GM06990 (cell line): Measurements from ENCODE around the gene HEPACAM.

Experiments used
- DNase-seq: peaks from one replicate; pipeline ENCODE4 v3.0.0-alpha.2; 2011; ENCODE audit not compliant: insufficient read length; ENCODE audit errors: extremely low read depth
- H3K27me3 ChIP-seq: replicated peaks from 2 replicates; pipeline ENCODE4 v1.6.0; 2011; ENCODE audit warnings: low read length; ENCODE audit not compliant: control insufficient read depth, insufficient read depth
- H3K36me3 ChIP-seq: 2 replicates; pipeline ENCODE4 v1.5.1; 2011; ENCODE audit warnings: low read length; ENCODE audit not compliant: control insufficient read depth, insufficient read depth
- H3K4me3 ChIP-seq: replicated peaks from 2 replicates; pipeline ENCODE4 v1.5.1; 2011; ENCODE audit warnings: low read depth, mild to moderate bottlenecking, control low read depth, low read length
- TF ChIP-seq, protein P1 (sequence below): IDR thresholded peaks from 2 replicates; pipeline ENCODE4 v1.5.1; 2011; ENCODE audit warnings: low read length, control low read depth, mild to moderate bottlenecking, inconsistent platforms; ENCODE audit not compliant: insufficient read depth, poor library complexity, severe bottlenecking

The HEPACAM gene

DNA sequence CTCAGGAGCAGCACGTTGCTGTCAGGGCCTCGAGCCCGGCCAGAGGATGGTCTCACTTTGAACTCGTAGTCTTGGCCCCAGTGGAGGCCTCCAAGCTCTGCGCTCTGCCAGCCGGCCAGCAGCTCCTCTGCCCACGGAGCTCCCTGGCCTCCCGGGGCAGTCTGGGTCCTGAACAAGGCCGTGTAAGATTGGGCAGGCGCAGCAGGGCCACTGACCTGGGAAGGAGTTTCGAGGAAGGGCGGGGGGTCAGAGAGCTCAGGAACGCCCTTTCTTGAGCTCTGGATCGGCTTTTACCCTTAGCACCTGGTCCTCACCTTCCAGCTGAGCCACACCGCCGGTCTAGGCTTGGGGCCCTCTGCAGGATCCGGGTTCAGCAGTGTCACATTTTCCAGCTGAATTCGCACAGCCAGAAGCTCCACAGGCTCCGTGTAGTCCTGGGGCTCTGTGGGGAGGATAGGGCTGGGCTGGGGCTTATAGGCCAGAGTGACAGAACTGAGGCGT, 40.3 kb downstream of the HEPACAM start:
- Histone ChIP-seq H3K4me3 (no peak overlapping the region), H3K27me3 (no peaks in the 10 kb centered on the region; the same call in none of the 2 replicates), H3K36me3 (no peaks in the 10 kb centered on the region)
- TF ChIP-seq, protein P1, sequence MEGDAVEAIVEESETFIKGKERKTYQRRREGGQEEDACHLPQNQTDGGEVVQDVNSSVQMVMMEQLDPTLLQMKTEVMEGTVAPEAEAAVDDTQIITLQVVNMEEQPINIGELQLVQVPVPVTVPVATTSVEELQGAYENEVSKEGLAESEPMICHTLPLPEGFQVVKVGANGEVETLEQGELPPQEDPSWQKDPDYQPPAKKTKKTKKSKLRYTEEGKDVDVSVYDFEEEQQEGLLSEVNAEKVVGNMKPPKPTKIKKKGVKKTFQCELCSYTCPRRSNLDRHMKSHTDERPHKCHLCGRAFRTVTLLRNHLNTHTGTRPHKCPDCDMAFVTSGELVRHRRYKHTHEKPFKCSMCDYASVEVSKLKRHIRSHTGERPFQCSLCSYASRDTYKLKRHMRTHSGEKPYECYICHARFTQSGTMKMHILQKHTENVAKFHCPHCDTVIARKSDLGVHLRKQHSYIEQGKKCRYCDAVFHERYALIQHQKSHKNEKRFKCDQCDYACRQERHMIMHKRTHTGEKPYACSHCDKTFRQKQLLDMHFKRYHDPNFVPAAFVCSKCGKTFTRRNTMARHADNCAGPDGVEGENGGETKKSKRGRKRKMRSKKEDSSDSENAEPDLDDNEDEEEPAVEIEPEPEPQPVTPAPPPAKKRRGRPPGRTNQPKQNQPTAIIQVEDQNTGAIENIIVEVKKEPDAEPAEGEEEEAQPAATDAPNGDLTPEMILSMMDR: no peak
- DNase-seq: no peak

- TF ChIP-seq, protein P1: no peak
- H3K27me3 ChIP-seq: no peaks in the 10 kb centered on the region; the same call in none of the 2 replicates
- H3K36me3 ChIP-seq: no peaks in the 10 kb centered on the region
- H3K4me3 ChIP-seq: no peak overlapping the region
- DNase-seq: no peak
These were observed 41.0 kb downstream of the HEPACAM start for GRCh38 chr11:124894606-124895430.

GRCh38 chr11:124893781-124894401, 42.0 kb downstream of the HEPACAM start:
- Histone ChIP-seq H3K4me3 (no peak overlapping the region), H3K36me3 (no peaks in the 10 kb centered on the region), H3K27me3 (no peaks in the 10 kb centered on the region; the same call in none of the 2 replicates)
- no peak for DNase-seq
- TF ChIP-seq, protein P1: no peak

- Histone ChIP-seq H3K4me3 (no peak overlapping the region), H3K36me3 (no peaks in the 10 kb centered on the region), H3K27me3 (no peaks in the 10 kb centered on the region; the same call in none of the 2 replicates)
- no peak for DNase-seq
- TF ChIP-seq, protein P1: no peak
These were observed 42.9 kb downstream of the HEPACAM start for GRCh38 chr11:124892750-124893454.

- TF ChIP-seq, protein P1: no peak
- no peaks in the 10 kb centered on the region; the same call in none of the 2 replicates for H3K27me3 ChIP-seq
- no peaks in the 10 kb centered on the region for H3K36me3 ChIP-seq
- DNase-seq: no peak
- no peak overlapping the region for H3K4me3 ChIP-seq
These were observed 43.7 kb downstream of the HEPACAM start for GRCh38 chr11:124892146-124892545.
